CD4-positive, alpha-beta T cell treated with Interleukin-10 for 1 hour (primary cell): ENCODE measurements around the gene CMTM8.
A peak's percentile ranks its signal among the peaks of the same experiment; 100 is the strongest.

ENCODE experiments used
- DNase-seq: peaks from one replicate; pipeline ENCODE4 v3.0.0-alpha.2; 2020

CMTM8 gene

GRCh38 chr3:32310336-32310735 is 71.9 kb downstream of the CMTM8 start:
- no peak for DNase-seq

- no peak for DNase-seq
Measured at GRCh38 chr3:32310918-32311839, 72.7 kb downstream of the CMTM8 start.

- DNase-seq: no peak
Measured at GRCh38 chr3:32312251-32312650, 73.8 kb downstream of the CMTM8 start.

GRCh38 chr3:32313169-32313568 is 74.7 kb downstream of the CMTM8 start:
- no peak for DNase-seq

- no peak for DNase-seq
Measured at GRCh38 chr3:32313723-32314473, 75.4 kb downstream of the CMTM8 start.

GRCh38 chr3:32315441-32315840 is 77.0 kb downstream of the CMTM8 start:
- DNase-seq: no peak

GRCh38 chr3:32316319-32316718 is 77.8 kb downstream of the CMTM8 start:
- DNase-seq: no peak

GRCh38 chr3:32316976-32317375 is 78.5 kb downstream of the CMTM8 start:
- no peak for DNase-seq

- no peak for DNase-seq
Measured at GRCh38 chr3:32319607-32320006, 81.1 kb downstream of the CMTM8 start.

- no peak for DNase-seq
Measured at GRCh38 chr3:32320080-32320479, 81.6 kb downstream of the CMTM8 start.

GRCh38 chr3:32321095-32321790 is 82.8 kb downstream of the CMTM8 start:
- no peak for DNase-seq

GRCh38 chr3:32322311-32322710 is 83.8 kb downstream of the CMTM8 start:
- DNase-seq: no peak

- no peak for DNase-seq
Measured at GRCh38 chr3:32323604-32324003, 85.1 kb downstream of the CMTM8 start.

- DNase-seq: no peak
Measured at GRCh38 chr3:32325201-32325600, 86.7 kb downstream of the CMTM8 start.

- no peak for DNase-seq
Measured at GRCh38 chr3:32325927-32326326, 87.4 kb downstream of the CMTM8 start.

GRCh38 chr3:32326795-32327194 is 88.3 kb downstream of the CMTM8 start:
- DNase-seq: no peak

- DNase-seq: peak; percentile 64
Measured at GRCh38 chr3:32334675-32335074, 96.2 kb downstream of the CMTM8 start.

GRCh38 chr3:32335365-32336112 is 97.1 kb downstream of the CMTM8 start:
- DNase-seq: peak; percentile 22

GRCh38 chr3:32336113-32336498 is 97.6 kb downstream of the CMTM8 start:
- DNase-seq: no peak

- no peak for DNase-seq
Measured at GRCh38 chr3:32337505-32337904, 99.0 kb downstream of the CMTM8 start.

- peak; percentile 65 for DNase-seq
Measured at GRCh38 chr3:32340039-32340438, 101.6 kb downstream of the CMTM8 start.

GRCh38 chr3:32340611-32341365 is 102.3 kb downstream of the CMTM8 start:
- no peak for DNase-seq
